Prostate gland (tissue), 2 donors: Measurements from ENCODE around the gene FAM53B.

Source experiments
- CTCF ChIP-seq, 4 experiments: fragments of 200-600 bp in 2 of 4; fragments of 450-650 bp in 2 of 4; sonication (generic) in 2 of 4; IDR thresholded peaks; 1 replicate in 3 of 4; 2 replicates in 1 of 4; pipeline ENCODE4 v1.5.1; 2016 to 2019; ENCODE audit warnings: antibody characterized with exemption in 4 of 4, mild to moderate bottlenecking in 2 of 4, moderate library complexity in 2 of 4
- POLR2A ChIP-seq: fragments of 450-650 bp; IDR thresholded peaks from one replicate; pipeline ENCODE4 v1.6.1; 2016; ENCODE audit warnings: antibody characterized with exemption, mild to moderate bottlenecking

GRCh38 chr10:124574456-124575070 is 169.6 kb downstream of the FAM53B start:
- no peak for TF ChIP-seq CTCF (IDR thresholded peaks at IDR 0.05)
- TF ChIP-seq POLR2A: no peak
